ENCODE results near the gene COA5.

COA5 gene

GRCh38 chr2:98648451-98648850, 40.1 kb upstream of the COA5 start:
- Histone ChIP-seq H3K9me3 (ENCODE audit: insufficient read depth, low read length) (no peaks in the 10 kb centered on the region), H3K27ac (ENCODE audit: low read depth, low read length) (no peak overlapping the region), H3K9ac (ENCODE audit: low read length) (no peak overlapping the region), H3K9me2 (replicated peaks; ENCODE audit: insufficient read depth, low read length) (no peaks in the 10 kb centered on the region), H2AFZ (ENCODE audit: low read depth, low read length, severe bottlenecking) (no peak overlapping the region), H3K79me2 (ENCODE audit: insufficient read depth, low read length) (no peaks in the 10 kb centered on the region), H4K20me1 (ENCODE audit: low read depth, low read length) (no peaks in the 10 kb centered on the region), H3K36me3 (ENCODE audit: low read length) (no peaks in the 10 kb centered on the region), H3F3A (ENCODE audit: insufficient read depth) (no peaks in the 10 kb centered on the region), H3K27me3 (ENCODE audit: low read length) (no peaks in the 10 kb centered on the region), H3K4me3 (ENCODE audit: insufficient read depth, low read length, poor library complexity, severe bottlenecking) (no peak overlapping the region), H3K4me2 (ENCODE audit: low read depth, low read length, poor library complexity, severe bottlenecking) (no peak overlapping the region)
- no peak for TF ChIP-seq EZH2phosphoT487 (conservative IDR thresholded peaks at IDR 0.05; ENCODE audit: low read length)
- TF ChIP-seq CTCF (IDR thresholded peaks at IDR 0.05; ENCODE audit: insufficient read depth, low read length, poor library complexity, severe bottlenecking): no peak

- no peak overlapping the region for H3K4me3 ChIP-seq (ENCODE audit: insufficient read depth, low read length, poor library complexity, severe bottlenecking)
- no peaks in the 10 kb centered on the region for H4K20me1 ChIP-seq (ENCODE audit: low read depth, low read length)
- TF ChIP-seq CTCF (IDR thresholded peaks at IDR 0.05; ENCODE audit: insufficient read depth, low read length, poor library complexity, severe bottlenecking) (no peak), EZH2phosphoT487 (conservative IDR thresholded peaks at IDR 0.05; ENCODE audit: low read length) (no peak)
- H3K27ac ChIP-seq (ENCODE audit: low read depth, low read length): no peak overlapping the region
- H3K79me2 ChIP-seq (ENCODE audit: insufficient read depth, low read length): no peaks in the 10 kb centered on the region
- no peaks in the 10 kb centered on the region for H3K27me3 ChIP-seq (ENCODE audit: low read length)
- no peaks in the 10 kb centered on the region for H3K9me2 ChIP-seq (replicated peaks; ENCODE audit: insufficient read depth, low read length)
- no peak overlapping the region for H2AFZ ChIP-seq (ENCODE audit: low read depth, low read length, severe bottlenecking)
- no peaks in the 10 kb centered on the region for H3K9me3 ChIP-seq (ENCODE audit: insufficient read depth, low read length)
- H3K36me3 ChIP-seq (ENCODE audit: low read length): no peaks in the 10 kb centered on the region
- no peaks in the 10 kb centered on the region for H3F3A ChIP-seq (ENCODE audit: insufficient read depth)
- no peak overlapping the region for H3K9ac ChIP-seq (ENCODE audit: low read length)
- H3K4me2 ChIP-seq (ENCODE audit: low read depth, low read length, poor library complexity, severe bottlenecking): no peak overlapping the region
Measured at GRCh38 chr2:98647636-98648035, 39.3 kb upstream of the COA5 start.

- Histone ChIP-seq H3F3A (ENCODE audit: insufficient read depth) (no peaks in the 10 kb centered on the region), H3K4me3 (ENCODE audit: insufficient read depth, low read length, poor library complexity, severe bottlenecking) (no peak overlapping the region), H3K9ac (ENCODE audit: low read length) (no peak overlapping the region), H4K20me1 (ENCODE audit: low read depth, low read length) (no peaks in the 10 kb centered on the region), H3K27me3 (ENCODE audit: low read length) (no peaks in the 10 kb centered on the region), H3K36me3 (ENCODE audit: low read length) (no peaks in the 10 kb centered on the region), H3K9me2 (replicated peaks; ENCODE audit: insufficient read depth, low read length) (no peaks in the 10 kb centered on the region), H3K79me2 (ENCODE audit: insufficient read depth, low read length) (no peaks in the 10 kb centered on the region), H3K4me2 (ENCODE audit: low read depth, low read length, poor library complexity, severe bottlenecking) (no peak overlapping the region), H3K9me3 (ENCODE audit: insufficient read depth, low read length) (no peaks in the 10 kb centered on the region), H3K27ac (ENCODE audit: low read depth, low read length) (no peak overlapping the region), H2AFZ (ENCODE audit: low read depth, low read length, severe bottlenecking) (no peak overlapping the region)
- no peak for TF ChIP-seq EZH2phosphoT487 (conservative IDR thresholded peaks at IDR 0.05; ENCODE audit: low read length)
- no peak for TF ChIP-seq CTCF (IDR thresholded peaks at IDR 0.05; ENCODE audit: insufficient read depth, low read length, poor library complexity, severe bottlenecking)
Measured at GRCh38 chr2:98643496-98644100, 35.3 kb upstream of the COA5 start.

All from SU-DHL-6 (cell line).